ENCODE data around the gene CEACAM21.

Gene CEACAM21

GRCh38 chr19:41619018-41619556 lies 43.1 kb downstream of the CEACAM21 start:
- no peak for DNase-seq (ENCODE audit: low read depth)

- DNase-seq (ENCODE audit: low read depth), result no peak
Measured at GRCh38 chr19:41620171-41620570, 44.2 kb downstream of the CEACAM21 start.

GRCh38 chr19:41621226-41621625 lies 45.3 kb downstream of the CEACAM21 start:
- DNase-seq (ENCODE audit: low read depth), result no peak

- DNase-seq (ENCODE audit: low read depth), result no peak
Measured at GRCh38 chr19:41621654-41622053, 45.7 kb downstream of the CEACAM21 start.

- no peak for DNase-seq (ENCODE audit: low read depth)
Measured at GRCh38 chr19:41623360-41623759, 47.4 kb downstream of the CEACAM21 start.

GRCh38 chr19:41624515-41624914 lies 48.5 kb downstream of the CEACAM21 start:
- DNase-seq (ENCODE audit: low read depth), result no peak

- no peak for DNase-seq (ENCODE audit: low read depth)
Measured at GRCh38 chr19:41624937-41625336, 49.0 kb downstream of the CEACAM21 start.

GRCh38 chr19:41626278-41626677 lies 50.3 kb downstream of the CEACAM21 start:
- DNase-seq (ENCODE audit: low read depth), result no peak

GRCh38 chr19:41626877-41627276 lies 50.9 kb downstream of the CEACAM21 start, which contains the start of gene CEACAM4:
Gene CEACAM4, minus strand, starts transcription at chr19:41627074. Its CDS starts 111 bp downstream, at chr19:41626963.
- no peak for DNase-seq (ENCODE audit: low read depth)

- DNase-seq (ENCODE audit: low read depth), result no peak
Measured at GRCh38 chr19:41627966-41628675, 52.2 kb downstream of the CEACAM21 start.
